GM21381 (cell line): ENCODE results near the gene STARD9.
"Not testable (repeated sequence)": the region's sequence is repeated elsewhere in the genome, so short reads cannot be mapped to it uniquely, and the experiment has no call there.

ENCODE experiments used
- ATAC-seq: cut with Tn5 transposase; IDR thresholded peaks from one replicate; pipeline ENCODE4 v1.9.1; 2021; ENCODE audit warnings: mild to moderate bottlenecking, moderate library complexity; ENCODE audit not compliant: unreplicated experiment

The STARD9 gene

GRCh38 chr15:42621996-42622925 is 46.9 kb downstream of the STARD9 start:
- ATAC-seq, result no peak

DNA sequence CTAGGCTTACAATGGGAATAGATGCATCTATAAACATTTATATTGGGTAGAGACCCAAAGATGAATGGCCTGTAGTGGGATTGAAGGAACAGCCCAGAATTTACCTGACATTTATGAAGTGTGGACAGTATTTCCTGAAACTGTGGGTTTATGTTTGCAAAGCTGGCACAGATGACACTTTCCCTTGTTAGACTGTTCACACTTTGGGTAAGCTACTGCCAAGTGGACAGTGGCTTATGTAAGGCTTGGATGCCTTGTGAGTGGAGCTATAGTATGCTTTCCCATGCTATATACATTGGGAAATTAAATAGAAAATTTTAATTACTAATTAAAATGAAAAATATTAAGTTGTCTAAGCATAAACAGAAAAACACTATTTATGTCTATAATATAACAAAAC is 48.5 kb downstream of the STARD9 start:
- ATAC-seq, result no peak

DNA sequence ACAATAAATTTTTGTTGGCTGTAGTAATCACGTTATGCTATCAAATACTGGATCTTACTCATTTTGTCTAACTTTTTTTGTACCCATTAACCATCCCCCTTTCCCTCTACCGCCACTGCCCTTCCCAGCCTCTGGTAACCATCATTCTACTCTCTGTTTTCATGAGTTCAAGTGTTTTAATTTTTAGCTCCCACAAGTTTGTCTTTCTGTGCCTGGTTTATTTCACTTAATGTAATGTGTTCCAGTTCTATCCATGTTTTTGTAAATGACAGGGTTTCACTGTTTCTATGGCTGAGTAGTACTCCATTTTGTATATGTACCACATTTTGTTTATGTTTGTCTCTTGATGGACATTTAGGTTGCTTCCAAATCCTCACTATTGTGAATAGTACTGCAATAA is 52.1 kb downstream of the STARD9 start:
- ATAC-seq, result no peak

GRCh38 chr15:42628761-42629160 is 53.4 kb downstream of the STARD9 start:
- no peak for ATAC-seq

DNA sequence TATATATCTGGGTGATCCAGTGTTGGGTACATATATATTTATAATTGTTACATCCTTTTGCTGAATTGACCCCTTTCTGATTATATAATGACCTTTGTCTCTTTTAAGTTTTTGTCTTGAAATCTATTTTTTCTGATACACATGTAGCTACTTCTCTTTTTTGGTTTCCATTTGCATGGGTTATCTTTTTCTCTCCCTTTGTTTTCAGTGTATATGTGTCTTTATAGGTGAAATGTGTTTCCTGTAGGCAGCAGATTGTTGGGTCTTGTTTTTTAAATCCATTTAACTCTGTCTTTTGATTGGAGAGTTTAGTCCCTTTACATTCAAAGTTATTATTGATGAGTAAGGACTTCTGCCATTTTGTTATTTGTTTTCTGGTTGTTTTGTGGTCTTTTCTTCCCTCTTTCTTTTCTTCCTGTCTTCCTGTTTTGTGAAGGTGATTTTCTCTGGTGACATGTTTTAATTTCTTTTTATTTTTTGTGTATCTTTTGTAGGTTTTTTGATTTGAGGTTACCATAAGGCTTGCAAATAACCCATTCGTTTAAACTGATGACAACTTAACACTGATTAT is 56.8 kb downstream of the STARD9 start:
- ATAC-seq, result no peak

DNA sequence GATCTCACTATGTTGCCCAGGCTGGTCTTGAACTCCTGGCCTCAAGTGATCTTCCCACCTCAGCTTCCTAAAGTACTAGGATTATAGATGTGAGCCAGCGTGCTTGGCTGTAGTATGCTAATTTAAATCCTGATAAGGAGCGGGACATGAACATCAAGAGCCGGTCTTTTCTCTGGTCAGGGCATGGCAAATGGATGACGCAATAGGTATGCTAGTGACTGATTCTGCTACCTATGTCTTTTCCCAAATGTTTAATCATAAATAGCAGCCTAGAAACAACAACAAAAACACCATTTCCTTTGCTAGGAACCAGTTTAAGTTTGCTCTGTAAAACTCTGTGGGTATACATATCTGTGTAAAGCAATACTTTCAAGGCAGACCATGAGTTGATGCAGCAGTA is 64.7 kb downstream of the STARD9 start:
- ATAC-seq, result no peak

DNA sequence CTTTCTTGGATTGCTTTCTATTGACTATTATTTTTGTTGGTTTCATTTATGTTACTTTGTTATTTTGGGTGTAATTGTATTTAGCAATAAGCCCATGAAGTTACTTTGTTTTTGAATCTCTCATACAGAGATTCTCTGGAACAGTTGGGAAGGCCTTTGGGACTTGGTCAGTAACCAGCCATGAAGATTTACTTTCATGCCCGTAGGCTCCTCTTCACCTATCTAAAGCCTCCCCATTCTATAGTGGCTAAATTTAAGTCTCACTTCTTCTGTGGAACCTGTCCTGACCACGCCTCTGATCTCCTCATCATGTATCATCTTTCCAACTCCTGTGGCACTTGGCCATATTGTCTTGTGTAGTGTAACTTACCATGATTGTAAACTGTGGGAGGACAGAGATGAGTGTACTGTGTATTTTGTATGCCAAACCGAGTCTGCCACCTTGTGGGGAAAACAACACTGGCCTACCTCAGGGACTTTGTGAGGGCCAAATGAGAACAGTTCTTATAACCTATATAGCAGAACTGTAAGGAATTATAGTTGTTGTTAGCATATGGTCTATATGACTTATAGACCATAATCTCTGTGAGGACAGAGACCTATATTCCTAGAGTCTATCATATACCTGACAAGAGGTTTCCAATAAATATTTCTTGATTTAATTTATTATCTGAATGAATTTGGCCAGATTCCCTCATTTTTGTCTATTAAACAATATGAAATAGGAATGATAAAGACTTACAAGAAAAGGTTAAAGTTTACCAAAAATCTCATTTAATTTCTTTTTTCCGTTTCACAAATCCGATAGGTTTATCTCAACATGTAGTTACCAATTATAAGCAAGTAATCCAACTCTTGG is 75.0 kb downstream of the STARD9 start:
- peak; percentile 64 for ATAC-seq

DNA sequence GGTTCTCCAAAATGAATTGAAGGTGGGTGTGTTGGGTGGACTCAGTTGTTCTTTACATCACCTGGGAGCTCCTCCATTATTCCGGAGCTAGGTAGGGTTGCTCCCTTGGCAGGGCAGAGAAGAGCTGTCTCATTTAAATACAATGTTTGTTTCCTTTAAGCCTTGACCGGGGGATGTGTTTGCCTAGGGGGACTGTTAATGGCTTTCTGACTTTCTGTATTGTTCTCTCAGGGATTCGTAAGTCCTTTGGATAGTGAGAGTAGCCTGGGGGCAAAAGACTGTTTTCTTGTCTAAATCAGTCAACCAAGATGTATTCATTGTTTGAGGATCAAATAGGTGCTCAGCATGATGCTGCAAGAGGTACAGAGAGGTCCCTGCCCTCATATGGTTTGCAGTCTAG is 90.4 kb downstream of the STARD9 start:
- no peak for ATAC-seq

DNA sequence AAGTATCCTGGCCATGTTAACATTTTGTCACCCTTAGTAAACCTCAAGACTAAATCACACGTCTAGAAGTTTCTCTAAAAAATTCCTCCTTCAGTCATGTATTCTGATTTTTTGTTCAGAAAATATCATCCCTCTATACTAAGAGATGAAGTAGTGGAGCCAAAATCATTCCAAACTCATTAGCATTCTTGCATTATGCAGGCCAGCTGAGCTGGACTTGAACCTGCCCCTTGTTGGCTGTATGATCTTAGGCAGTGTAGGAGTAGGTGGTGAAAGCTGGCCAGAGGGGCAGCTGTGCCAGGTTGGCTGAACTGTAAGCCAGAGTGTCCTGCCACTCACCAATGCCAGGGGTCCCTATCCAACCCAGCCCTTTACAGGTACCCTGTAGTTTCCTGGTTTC is 92.4 kb downstream of the STARD9 start:
- ATAC-seq, result no peak

DNA sequence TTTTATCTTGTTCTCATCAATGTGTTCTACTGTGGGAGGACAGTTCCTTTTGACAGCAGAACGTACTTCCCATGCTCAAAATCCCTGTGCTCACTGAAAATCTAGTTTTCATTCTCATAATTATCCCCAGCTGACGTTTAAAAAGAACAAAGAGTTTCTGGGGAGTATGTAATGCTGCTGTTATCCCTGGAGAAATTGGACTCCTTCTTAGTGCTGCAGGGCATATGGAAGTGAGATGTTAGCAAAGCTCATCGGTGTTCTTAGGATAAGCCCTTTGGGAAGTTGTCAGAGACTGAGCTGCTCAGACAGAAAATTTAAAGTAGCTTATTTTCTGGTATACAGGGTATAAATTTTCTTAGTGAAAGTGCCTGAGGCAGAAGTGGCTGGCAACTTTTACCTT is 95.0 kb downstream of the STARD9 start:
- ATAC-seq, result no peak

DNA sequence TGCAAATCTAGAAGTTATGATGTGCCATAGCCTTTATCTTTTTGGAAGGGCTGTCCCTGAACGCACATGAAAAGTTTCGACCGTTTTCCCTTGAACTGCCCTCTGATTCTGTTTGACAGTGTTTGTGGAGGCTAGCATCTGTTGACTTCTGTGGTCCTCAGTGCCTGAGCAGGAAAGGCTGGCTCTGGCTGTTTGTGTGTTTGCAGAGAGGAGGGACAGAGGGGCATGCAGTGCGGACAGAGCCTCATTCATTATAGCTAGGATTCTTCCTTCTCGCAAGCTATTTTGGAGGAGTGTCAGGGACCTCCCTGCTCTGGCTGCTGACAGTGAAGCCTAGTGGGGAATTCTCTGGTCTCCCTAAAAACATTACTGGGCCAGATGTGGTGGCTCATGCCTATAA is 97.0 kb downstream of the STARD9 start:
- ATAC-seq, result no peak

DNA sequence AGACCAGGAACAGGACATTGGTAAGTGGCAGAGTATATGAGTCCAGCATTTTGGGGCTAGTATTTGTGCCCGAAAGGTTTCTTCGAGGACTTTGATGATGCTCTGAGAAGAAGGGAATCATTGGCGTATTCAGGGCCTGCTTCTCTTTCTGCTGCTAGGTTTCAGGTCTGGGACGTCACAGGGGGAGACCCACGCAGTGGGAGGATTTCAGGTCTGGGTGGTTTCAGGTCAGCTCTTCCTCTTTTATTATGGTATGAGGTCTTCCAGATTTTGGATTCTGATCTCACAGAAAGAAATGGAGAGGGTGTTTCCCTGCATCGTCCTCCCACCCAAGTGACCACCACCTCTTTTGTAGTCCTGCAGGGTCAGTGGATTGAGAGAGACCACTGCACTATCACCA is 99.1 kb downstream of the STARD9 start:
- no peak for ATAC-seq

- no peak for ATAC-seq
These were observed 99.6 kb downstream of the STARD9 start for GRCh38 chr15:42675021-42675420.

- no peak for ATAC-seq
These were observed 104.1 kb downstream of the STARD9 start for GRCh38 chr15:42679285-42680141.

DNA sequence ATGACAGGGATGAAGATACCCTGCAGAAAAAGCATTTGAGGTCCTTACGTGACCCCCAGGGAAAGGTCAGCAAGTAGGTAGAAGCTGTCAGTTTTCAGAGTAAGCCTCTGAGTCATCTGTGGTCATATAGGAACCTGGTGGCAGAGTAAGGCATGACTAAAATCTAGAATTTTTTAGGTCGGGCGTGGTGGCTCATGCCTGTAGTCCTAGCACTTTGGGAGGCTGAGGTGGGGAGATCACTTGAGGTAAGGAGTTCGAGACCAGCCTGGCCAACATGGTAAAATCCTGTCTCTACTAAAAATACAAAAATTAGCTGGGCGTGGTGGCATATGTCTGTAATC is 104.7 kb downstream of the STARD9 start:
- not testable (repeated sequence) for ATAC-seq

DNA sequence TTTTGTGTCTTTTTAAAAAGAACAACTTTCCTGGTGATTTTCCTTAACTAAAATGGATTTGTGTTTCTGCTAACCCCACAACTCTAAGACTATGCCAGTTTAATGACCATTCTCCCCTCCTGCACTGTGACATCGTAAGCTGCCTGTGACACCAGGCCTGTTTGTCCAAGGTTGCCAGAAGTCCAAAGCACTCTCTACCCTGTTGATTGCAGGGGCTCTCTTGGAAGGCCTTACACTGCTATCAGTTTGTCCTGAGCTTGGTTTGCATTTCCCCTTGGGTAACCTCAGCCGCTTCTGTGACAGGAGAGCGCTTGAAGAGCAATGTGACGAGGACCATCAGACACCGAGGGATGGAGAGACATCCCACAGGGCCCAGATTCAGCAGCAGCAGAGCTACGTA is 105.7 kb downstream of the STARD9 start:
- no peak for ATAC-seq

DNA sequence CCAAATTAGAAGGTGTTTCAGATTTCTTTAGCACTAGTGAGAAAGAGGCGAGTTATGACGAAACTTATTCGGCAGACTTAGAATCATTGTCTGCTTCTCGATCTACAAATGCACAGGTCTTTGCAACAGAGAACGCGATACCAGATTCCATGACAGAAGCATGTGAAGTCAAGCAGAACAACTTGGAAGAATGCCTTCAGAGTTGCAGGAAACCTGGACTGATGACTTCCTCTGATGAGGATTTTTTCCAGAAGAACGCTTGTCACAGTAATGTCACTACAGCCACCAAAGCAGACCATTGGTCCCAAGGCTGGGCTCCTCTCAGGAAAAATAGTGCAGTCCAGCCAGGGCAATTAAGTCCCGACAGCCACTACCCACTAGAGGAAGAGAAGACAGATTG is 110.9 kb downstream of the STARD9 start:
- ATAC-seq, result no peak

DNA sequence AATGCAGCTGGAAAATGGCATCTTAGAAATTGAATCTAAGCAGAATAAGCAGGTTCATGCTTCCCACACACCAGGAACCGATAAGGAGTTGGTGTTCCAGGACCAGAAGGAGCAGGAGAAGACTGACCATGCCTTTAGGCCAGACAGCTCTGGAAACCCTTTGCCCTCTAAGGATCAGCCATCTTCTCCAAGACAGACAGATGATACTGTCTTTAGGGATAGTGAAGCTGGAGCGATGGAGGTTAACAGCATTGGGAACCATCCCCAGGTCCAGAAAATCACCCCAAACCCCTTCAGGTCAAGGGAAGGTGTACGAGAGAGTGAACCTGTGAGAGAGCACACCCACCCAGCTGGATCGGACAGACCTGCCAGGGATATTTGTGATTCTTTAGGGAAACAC is 112.3 kb downstream of the STARD9 start:
- ATAC-seq, result no peak

- no peak for ATAC-seq
These were observed 112.9 kb downstream of the STARD9 start for GRCh38 chr15:42688301-42688700.

- no peak for ATAC-seq
These were observed 115.9 kb downstream of the STARD9 start for GRCh38 chr15:42691308-42691707.

DNA sequence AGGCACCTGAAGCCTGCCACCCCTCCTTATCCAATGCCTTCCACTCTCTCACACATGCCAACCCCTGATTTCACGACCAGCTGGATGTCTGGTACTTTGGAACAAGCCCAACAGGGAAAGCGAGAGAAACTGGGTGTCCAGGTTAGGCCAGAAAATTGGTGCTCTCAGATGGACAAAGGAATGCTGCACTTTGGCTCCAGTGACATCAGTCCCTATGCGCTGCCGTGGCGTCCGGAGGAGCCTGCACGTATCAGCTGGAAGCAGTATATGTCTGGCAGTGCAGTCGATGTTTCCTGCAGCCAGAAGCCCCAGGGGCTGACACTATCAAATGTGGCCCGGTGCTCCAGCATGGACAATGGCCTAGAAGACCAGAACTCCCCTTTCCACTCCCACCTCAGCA is 116.4 kb downstream of the STARD9 start:
- no peak for ATAC-seq
